HepG2 (cell line): Measurements from ENCODE around the gene AK8. TPM values are rescaled to one million over a fixed set of nuclear protein-coding genes. Genes with fewer than 3 reads are reported as not detected.

Experiments used
- ATAC-seq: fragments of 200-7000 bp; cut with Tn5 transposase; 3 replicates; pipeline ENCODE4 v1.9.1; 2020; ENCODE audit warnings: mild to moderate bottlenecking, moderate library complexity
- BruUV-seq: library from RNA; stranded (reverse); fragments of 400-500 nt; replicated peaks from 2 replicates; lab custom pipeline; 2021; lab: Mats Ljungman, UMichigan
- CTCF ChIA-PET: fragments of 300-600 bp; formaldehyde crosslinking; extraction: SDS; loops from one replicate; lab custom pipeline; 2021; ENCODE audit warnings: low total read pairs, inconsistent platforms, low intra/inter-chr PET ratio; lab: Yijun Ruan, JAX
- POLR2A ChIA-PET: fragments of 350-600 bp; sonication (Branson Sonifier 250); formaldehyde crosslinking; loops from one replicate; lab custom pipeline; 2020; ENCODE audit warnings: antibody characterized with exemption, inconsistent platforms; lab: Yijun Ruan, JAX
- DNase-seq: peaks from one replicate; pipeline ENCODE4 v3.0.0-alpha.2; 2015; ENCODE audit warnings: low spot score
- FAIRE-seq: peaks from 3 replicates; lab custom pipeline; 2011; peaks lifted over from hg19 to GRCh38; lab: Jason Lieb, UNC
- H2AFZ ChIP-seq: one replicate; pipeline ENCODE4 v1.6.1; 2011; ENCODE audit warnings: low read length, inconsistent platforms
- H3K27ac ChIP-seq: fragments of 300-600 bp; 3 replicates; pipeline ENCODE4 v1.8.0; 2011; ENCODE audit warnings: mixed run types, mild to moderate bottlenecking, mixed read lengths, low read length, inconsistent platforms; ENCODE audit not compliant: insufficient read depth; ENCODE audit errors: extremely low read length
- H3K27me3 ChIP-seq, 2 experiments: fragments of 200-600 bp in 1 of 2; 2 replicates in 1 of 2; 3 replicates in 1 of 2; pipeline versions ENCODE4 v1.6.0 to v1.8.0; 2011; ENCODE audit warnings: low read length in 2 of 2, mild to moderate bottlenecking in 2 of 2, moderate library complexity in 2 of 2, inconsistent platforms in 1 of 2; ENCODE audit not compliant: insufficient read depth in 2 of 2, control insufficient read depth in 1 of 2
- H3K36me3 ChIP-seq, 2 experiments: fragments of 200-600 bp in 1 of 2; replicated peaks in 1 of 2; 2 replicates in 1 of 2; 3 replicates in 1 of 2; pipeline versions ENCODE4 v1.5.1 to v1.8.0; 2011; ENCODE audit warnings: low read length in 2 of 2, inconsistent platforms in 1 of 2; ENCODE audit not compliant: insufficient read depth in 2 of 2, control insufficient read depth in 1 of 2
- H3K4me1 ChIP-seq: 2 replicates; pipeline ENCODE4 v1.5.1; 2012; ENCODE audit warnings: low read length, inconsistent platforms; ENCODE audit not compliant: insufficient read depth
- H3K4me2 ChIP-seq: 2 replicates; pipeline ENCODE4 v1.6.0; 2011; ENCODE audit warnings: low read depth, low read length, inconsistent platforms
- H3K4me3 ChIP-seq, 3 experiments: fragments of 200-600 bp in 1 of 3; sonication (generic), shearing (Covaris generic) in 1 of 3; replicated peaks in 1 of 3; 2 replicates each; pipeline ENCODE4 v1.5.1; 2011 to 2016; ENCODE audit warnings: low read length in 3 of 3, inconsistent platforms in 2 of 3, low read depth in 2 of 3, mild to moderate bottlenecking in 2 of 3, control low read depth in 1 of 3, mixed read lengths in 1 of 3; ENCODE audit not compliant: insufficient read depth in 1 of 3
- H3K79me2 ChIP-seq: one replicate; pipeline ENCODE4 v1.6.1; 2011; ENCODE audit warnings: low read length, inconsistent platforms; ENCODE audit not compliant: insufficient read depth
- H3K9ac ChIP-seq: 2 replicates; pipeline ENCODE4 v1.6.0; 2011; ENCODE audit warnings: mild to moderate bottlenecking, low read depth, low read length, inconsistent platforms; ENCODE audit not compliant: insufficient read depth
- H3K9me3 ChIP-seq: 2 replicates; pipeline ENCODE4 v1.5.1; 2012; ENCODE audit warnings: mild to moderate bottlenecking, low read length
- H4K20me1 ChIP-seq: 2 replicates; pipeline ENCODE4 v1.6.0; 2011; ENCODE audit warnings: inconsistent platforms, mild to moderate bottlenecking, low read length, moderate library complexity; ENCODE audit not compliant: insufficient read depth
- GTF2F1 ChIP-seq: fragments of 150-350 bp; IDR thresholded peaks from 2 replicates; pipeline ENCODE4 v1.6.1; 2014; ENCODE audit warnings: low read length
- GZF1 ChIP-seq: sonication (generic); formaldehyde crosslinking; IDR thresholded peaks from 2 replicates; pipeline ENCODE4 v1.5.1; 2020; ENCODE audit warnings: mild to moderate bottlenecking, missing genetic modification reagents
- HNRNPUL1 ChIP-seq: fragments of 200-400 bp; formaldehyde crosslinking; IDR thresholded peaks from 2 replicates; pipeline ENCODE4 v1.6.1; 2017; ENCODE audit warnings: low read depth, mild to moderate bottlenecking, low read length, moderate library complexity
- KLF6 ChIP-seq: IDR thresholded peaks from 2 replicates; pipeline ENCODE4 v1.8.0; 2016; ENCODE audit warnings: missing biosample characterization, missing genetic modification reagents
- MATR3 ChIP-seq: sonication (generic); formaldehyde crosslinking; IDR thresholded peaks from 2 replicates; pipeline ENCODE4 v1.4.0; 2020; ENCODE audit warnings: missing genetic modification reagents
- MIER3 ChIP-seq: IDR thresholded peaks from 2 replicates; pipeline ENCODE4 v1.6.1; 2016; ENCODE audit warnings: missing compliant biosample characterization, borderline replicate concordance
- SAP130 ChIP-seq: IDR thresholded peaks from 2 replicates; pipeline ENCODE4 v1.6.1; 2016; ENCODE audit warnings: low read depth
- SMAD3 ChIP-seq: sonication (generic); formaldehyde crosslinking; IDR thresholded peaks from 2 replicates; pipeline ENCODE4 v1.4.0; 2020; ENCODE audit warnings: missing genetic modification reagents
- TOE1 ChIP-seq: sonication (generic); formaldehyde crosslinking; IDR thresholded peaks from 2 replicates; pipeline ENCODE4 v1.4.0; 2020; ENCODE audit warnings: mild to moderate bottlenecking, missing genetic modification reagents
- ZBTB33 ChIP-seq: sonication (generic); formaldehyde crosslinking; IDR thresholded peaks from 2 replicates; pipeline ENCODE4 v1.4.0; 2020; ENCODE audit warnings: missing genetic modification reagents
- ZNF451 ChIP-seq: sonication (generic); formaldehyde crosslinking; IDR thresholded peaks from 2 replicates; pipeline ENCODE4 v1.5.0; 2020; ENCODE audit warnings: mild to moderate bottlenecking, missing genetic modification reagents
- ZNF558 ChIP-seq: sonication (generic); formaldehyde crosslinking; IDR thresholded peaks from 2 replicates; pipeline ENCODE4 v1.9.0; 2022; ENCODE audit warnings: mild to moderate bottlenecking, missing genetic modification reagents, borderline replicate concordance
- WGBS: methylation state at CpG from one replicate; pipeline ENCODE4 v1.1.6; 2017; ENCODE audit warnings: low lambda C conversion rate; 5-methylcytosine and 5-hydroxymethylcytosine counted together
- in situ Hi-C: cut with HindIII; loops from 2 replicates; pipeline ENCODE4 v1.10.0; 2017; ENCODE audit warnings: low pct_unique_long_range_greater_than_20kb; ENCODE audit not compliant: extremely low pct_ligation_motif_present
- intact Hi-C: fragments of 100-400 bp; cut with micrococcal nuclease; formaldehyde crosslinking; loops from one replicate; pipeline ENCODE4 v1.10.0; 2022; ENCODE audit not compliant: unreplicated experiment
- polyA plus RNA-seq, 8 experiments: library from polyadenylated mRNA; depleted of rRNA in 3 of 8; stranded (reverse) in 7 of 8; unstranded in 1 of 8; fragments of >200 nt; fragmentation: Illumina TruSeq in 4 of 8; extraction: Trizol in 4 of 8; gene quantifications; 2 replicates each; pipeline versions ENCODE4 v1.2.1 to v1.2.3, GENCODE V29; 2011 to 2016; ENCODE audit warnings: low read depth in 4 of 8, missing spikeins in 1 of 8, mixed read lengths in 1 of 8; ENCODE audit not compliant: insufficient read depth in 1 of 8
- total RNA-seq, 5 experiments: library from RNA; depleted of rRNA; stranded (reverse); fragments of >200 nt; fragmentation: Illumina TruSeq; extraction: Trizol; gene quantifications; 2 replicates each; pipeline ENCODE4 v1.2.3, GENCODE V29; 2016; ENCODE audit warnings: low read depth in 1 of 5
- TF ChIP-seq, protein P1 (sequence below): sonication (generic); formaldehyde crosslinking; IDR thresholded peaks from 2 replicates; pipeline ENCODE4 v1.5.1; 2020; ENCODE audit warnings: missing genetic modification reagents, mild to moderate bottlenecking, borderline replicate concordance
- TF ChIP-seq, protein P2 (sequence below): sonication (generic); formaldehyde crosslinking; IDR thresholded peaks from 2 replicates; pipeline ENCODE4 v1.5.1; 2020; ENCODE audit warnings: missing genetic modification reagents, mild to moderate bottlenecking, borderline replicate concordance

AK8 gene
- total and polyA plus RNA-seq, 2 of the 13 experiments (the other 11 are each of a cell fraction or from before 2014, with no cell fraction given): 0.11 TPM; not detected in 1

GRCh38 chr9:132820169-132820944, 57.7 kb downstream of the AK8 start:
- TF ChIP-seq ZNF451: no peak
- TF ChIP-seq MATR3 (CRISPR knock-in tag): no peak
- TF ChIP-seq SAP130 (CRISPR knock-in tag): no peak
- TF ChIP-seq GZF1 (CRISPR knock-in tag): no peak
- no peak for TF ChIP-seq MIER3 (CRISPR knock-in tag)
- H3K9me3 ChIP-seq: no peaks in the 10 kb centered on the region
- intact Hi-C loops (loop anchor here (5.0 kb wide), 1 partner anchor 82 kb away; no protein-coding TSS in a partner anchor), in situ Hi-C loops (no loop called here)
- H2AFZ ChIP-seq: no peak overlapping the region
- FAIRE-seq (no peak), DNase-seq (no peak), ATAC-seq (no peak)
- ChIA-PET POLR2A (no interaction called here), CTCF (no interaction called here)
- peaks cover 4 to 26% of the 10 kb centered on the region in 2 experiments; a peak in 3 of 5 replicates for H3K27me3 ChIP-seq
- no peaks in the 10 kb centered on the region for H3K4me1 ChIP-seq
- 48% methylated on average over 11 of the region's 11 CpGs for WGBS
- H3K79me2 ChIP-seq: no peaks in the 10 kb centered on the region
- H3K27ac ChIP-seq: no peak overlapping the region
- H3K4me3 ChIP-seq: no peak overlapping the region
- H4K20me1 ChIP-seq: no peaks in the 10 kb centered on the region
- H3K4me2 ChIP-seq: no peak overlapping the region
- no TSS peak for BruUV-seq
- H3K36me3 ChIP-seq: no peaks in the 10 kb centered on the region
- H3K9ac ChIP-seq: no peak overlapping the region

- Histone ChIP-seq H3K27ac (no peak overlapping the region), H4K20me1 (no peaks in the 10 kb centered on the region), H3K4me1 (no peaks in the 10 kb centered on the region), H3K4me2 (no peak overlapping the region), H3K79me2 (no peaks in the 10 kb centered on the region), H2AFZ (no peak overlapping the region), H3K9ac (no peak overlapping the region), H3K9me3 (no peaks in the 10 kb centered on the region), H3K27me3 (peaks cover 1 to 19% of the 10 kb centered on the region in 2 experiments; a peak in 3 of 5 replicates), H3K36me3 (no peaks in the 10 kb centered on the region), H3K4me3 (no peak overlapping the region)
- no TSS peak for BruUV-seq
- WGBS: 13% methylated on average over 4 of the region's 4 CpGs
- intact Hi-C loops (loop anchor here (10.0 kb wide), 1 partner anchor 156 kb away; the partner anchor contains the start of gene GFI1B), in situ Hi-C loops (no loop called here)
- ChIA-PET POLR2A (no interaction called here), CTCF (no interaction called here)
- no peak for ATAC-seq
- no peak for DNase-seq
- FAIRE-seq: no peak
- TF ChIP-seq KLF6 (CRISPR knock-in tag) (no peak), ZNF558 (CRISPR knock-in tag) (no peak), ZBTB33 (no peak), TOE1 (no peak), HNRNPUL1 (no peak), SMAD3 (CRISPR knock-in tag) (no peak), GTF2F1 (no peak)
- TF ChIP-seq, protein P1, sequence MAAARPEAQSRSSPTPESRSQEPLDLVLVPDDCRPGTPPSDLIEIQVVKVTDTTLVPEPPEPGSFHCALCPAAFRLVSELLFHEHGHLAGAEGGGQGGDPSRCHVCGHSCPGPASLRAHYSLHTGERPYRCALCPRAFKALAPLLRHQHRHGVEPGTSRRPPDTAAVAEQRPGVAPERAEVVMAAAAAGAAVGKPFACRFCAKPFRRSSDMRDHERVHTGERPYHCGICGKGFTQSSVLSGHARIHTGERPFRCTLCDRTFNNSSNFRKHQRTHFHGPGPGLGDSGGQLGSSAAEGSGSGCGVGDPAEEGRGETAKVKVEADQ (CRISPR knock-in tag): no peak
- TF ChIP-seq, protein P2, sequence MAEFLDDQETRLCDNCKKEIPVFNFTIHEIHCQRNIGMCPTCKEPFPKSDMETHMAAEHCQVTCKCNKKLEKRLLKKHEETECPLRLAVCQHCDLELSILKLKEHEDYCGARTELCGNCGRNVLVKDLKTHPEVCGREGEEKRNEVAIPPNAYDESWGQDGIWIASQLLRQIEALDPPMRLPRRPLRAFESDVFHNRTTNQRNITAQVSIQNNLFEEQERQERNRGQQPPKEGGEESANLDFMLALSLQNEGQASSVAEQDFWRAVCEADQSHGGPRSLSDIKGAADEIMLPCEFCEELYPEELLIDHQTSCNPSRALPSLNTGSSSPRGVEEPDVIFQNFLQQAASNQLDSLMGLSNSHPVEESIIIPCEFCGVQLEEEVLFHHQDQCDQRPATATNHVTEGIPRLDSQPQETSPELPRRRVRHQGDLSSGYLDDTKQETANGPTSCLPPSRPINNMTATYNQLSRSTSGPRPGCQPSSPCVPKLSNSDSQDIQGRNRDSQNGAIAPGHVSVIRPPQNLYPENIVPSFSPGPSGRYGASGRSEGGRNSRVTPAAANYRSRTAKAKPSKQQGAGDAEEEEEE (CRISPR knock-in tag): no peak
Measured at GRCh38 chr9:132818588-132818987, 59.5 kb downstream of the AK8 start.
